Activated T-cell treated with anti-CD3 and anti-CD28 coated beads, Interleukin-2, amount 50 U/mL, for 24 hours (primary cell): ENCODE results near the gene DENND2A.
"Not testable (repeated sequence)": the region's sequence is repeated elsewhere in the genome, so short reads cannot be mapped to it uniquely, and the experiment has no call there.

Source experiments
- DNase-seq: peaks from one replicate; pipeline ENCODE4 v3.0.0-alpha.2; 2020
- H3K27ac Mint-ChIP-seq: 2 replicates; pipeline ENCODE4 v1.8.0; 2020; ENCODE audit warnings: mild to moderate bottlenecking, mixed read lengths
- H3K27me3 Mint-ChIP-seq: 2 replicates; pipeline ENCODE4 v1.8.0; 2020; ENCODE audit warnings: mixed read lengths
- H3K36me3 Mint-ChIP-seq: 2 replicates; pipeline ENCODE4 v1.8.0; 2020; ENCODE audit warnings: low read depth, mixed read lengths
- H3K4me1 Mint-ChIP-seq: 2 replicates; pipeline ENCODE4 v1.8.0; 2020; ENCODE audit warnings: low read depth, mixed read lengths
- H3K4me3 Mint-ChIP-seq: 2 replicates; pipeline ENCODE4 v1.8.0; 2020; ENCODE audit warnings: mild to moderate bottlenecking, moderate library complexity, mixed read lengths
- H3K9me3 Mint-ChIP-seq: 2 replicates; pipeline ENCODE4 v1.8.0; 2020; ENCODE audit warnings: mixed read lengths

The DENND2A gene

DNA sequence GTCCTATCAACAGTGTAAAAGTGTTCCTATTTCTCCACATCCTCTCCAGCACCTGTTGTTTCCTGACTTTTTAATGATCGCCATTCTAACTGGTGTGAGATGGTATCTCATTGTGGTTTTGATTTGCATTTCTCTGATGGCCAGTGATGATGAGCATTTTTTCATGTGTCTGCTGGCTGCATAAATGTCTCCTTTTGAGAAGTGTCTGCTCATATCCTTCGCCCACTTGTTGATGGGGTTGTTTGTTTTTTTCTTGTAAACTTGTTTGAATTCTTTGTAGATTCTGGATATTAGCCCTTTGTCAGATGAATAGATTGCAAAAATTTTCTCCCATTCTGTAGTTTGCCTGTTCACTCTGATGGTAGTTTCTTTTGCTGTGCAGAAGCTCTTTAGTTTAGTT is 22.3 kb upstream of the DENND2A start:
- H3K4me3 Mint-ChIP-seq: not testable (repeated sequence)

DNA sequence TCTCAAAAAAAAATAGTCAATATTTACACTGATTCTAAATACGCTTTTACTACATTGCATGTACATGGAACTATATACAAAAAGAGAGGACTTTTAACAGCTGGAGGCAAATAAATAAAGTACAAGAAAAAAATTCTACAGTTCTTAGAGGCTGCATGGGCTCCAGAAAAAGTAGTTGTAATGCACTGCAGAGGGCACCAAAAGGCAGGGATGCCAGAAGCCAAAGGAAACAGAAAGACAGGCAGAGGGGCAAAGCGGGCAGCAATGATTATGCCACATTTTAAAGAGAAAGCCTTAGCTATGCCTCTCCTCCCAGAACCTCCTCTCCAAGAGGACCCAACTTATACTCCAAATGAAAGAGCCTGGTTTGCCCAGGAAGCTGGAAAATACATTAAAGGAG is 20.5 kb upstream of the DENND2A start:
- peaks cover 7% of the 10 kb centered on the region for H3K27me3 Mint-ChIP-seq
- peaks cover 8% of the 10 kb centered on the region for H3K4me1 Mint-ChIP-seq
- no peak overlapping the region for H3K4me3 Mint-ChIP-seq
- H3K36me3 Mint-ChIP-seq: no peaks in the 10 kb centered on the region
- no peak for DNase-seq
- no peak overlapping the region for H3K27ac Mint-ChIP-seq
- no peaks in the 10 kb centered on the region for H3K9me3 Mint-ChIP-seq

More for the DNA sequence above, 22.3 kb upstream of the DENND2A start:
- H3K27ac Mint-ChIP-seq, H3K27me3 Mint-ChIP-seq, H3K9me3 Mint-ChIP-seq, H3K4me1 Mint-ChIP-seq, DNase-seq, H3K36me3 Mint-ChIP-seq: not testable (repeated sequence)

DNA sequence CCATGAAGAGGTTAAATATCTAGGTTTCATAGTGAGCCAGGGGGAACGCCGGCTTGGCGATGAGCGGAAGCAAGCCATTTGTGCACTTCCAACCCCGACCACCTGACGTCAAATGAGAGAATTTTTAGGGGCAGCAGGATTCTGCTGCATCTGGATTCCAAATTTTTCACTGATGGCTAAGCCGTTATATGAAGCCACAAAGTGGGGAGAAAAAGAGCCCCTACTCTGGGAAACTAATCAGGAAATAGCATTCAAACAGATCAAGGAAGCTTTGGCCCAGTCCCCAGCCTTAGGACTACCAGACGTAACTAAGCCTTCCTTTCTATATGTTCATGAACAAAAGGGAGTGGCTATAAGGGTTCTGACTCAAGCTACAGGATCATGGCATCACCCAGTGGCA is 19.2 kb upstream of the DENND2A start:
- H3K36me3 Mint-ChIP-seq: no peaks in the 10 kb centered on the region
- peaks cover 13% of the 10 kb centered on the region for H3K4me1 Mint-ChIP-seq
- no peak overlapping the region for H3K27ac Mint-ChIP-seq
- no peak overlapping the region for H3K4me3 Mint-ChIP-seq
- H3K9me3 Mint-ChIP-seq: no peaks in the 10 kb centered on the region
- no peak for DNase-seq
- H3K27me3 Mint-ChIP-seq: peaks cover 11% of the 10 kb centered on the region

DNA sequence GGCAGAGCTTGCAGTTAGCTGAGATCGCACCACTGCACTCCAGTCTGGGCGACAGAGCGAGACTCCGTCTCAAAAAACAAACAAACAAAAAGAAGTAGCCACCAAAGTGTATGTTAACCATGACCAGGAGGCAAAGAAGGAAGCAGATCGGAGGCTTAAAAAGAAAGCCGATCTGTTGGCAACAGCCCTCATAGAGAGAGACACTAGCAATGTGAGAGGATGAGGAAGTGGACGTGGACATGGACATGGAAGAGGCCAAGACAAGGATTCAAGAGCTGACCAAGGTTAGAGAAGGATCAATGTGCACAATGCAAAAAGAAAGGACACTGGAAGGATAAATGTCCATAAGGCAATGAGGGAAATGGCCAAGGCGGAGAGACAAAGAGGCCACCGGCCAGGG is 17.3 kb upstream of the DENND2A start:
- Mint-ChIP-seq H3K9me3 (no peaks in the 10 kb centered on the region), H3K27ac (no peak overlapping the region), H3K4me1 (peaks cover 16% of the 10 kb centered on the region), H3K36me3 (no peaks in the 10 kb centered on the region), H3K27me3 (peaks cover 11% of the 10 kb centered on the region), H3K4me3 (no peak overlapping the region)
- no peak for DNase-seq

DNA sequence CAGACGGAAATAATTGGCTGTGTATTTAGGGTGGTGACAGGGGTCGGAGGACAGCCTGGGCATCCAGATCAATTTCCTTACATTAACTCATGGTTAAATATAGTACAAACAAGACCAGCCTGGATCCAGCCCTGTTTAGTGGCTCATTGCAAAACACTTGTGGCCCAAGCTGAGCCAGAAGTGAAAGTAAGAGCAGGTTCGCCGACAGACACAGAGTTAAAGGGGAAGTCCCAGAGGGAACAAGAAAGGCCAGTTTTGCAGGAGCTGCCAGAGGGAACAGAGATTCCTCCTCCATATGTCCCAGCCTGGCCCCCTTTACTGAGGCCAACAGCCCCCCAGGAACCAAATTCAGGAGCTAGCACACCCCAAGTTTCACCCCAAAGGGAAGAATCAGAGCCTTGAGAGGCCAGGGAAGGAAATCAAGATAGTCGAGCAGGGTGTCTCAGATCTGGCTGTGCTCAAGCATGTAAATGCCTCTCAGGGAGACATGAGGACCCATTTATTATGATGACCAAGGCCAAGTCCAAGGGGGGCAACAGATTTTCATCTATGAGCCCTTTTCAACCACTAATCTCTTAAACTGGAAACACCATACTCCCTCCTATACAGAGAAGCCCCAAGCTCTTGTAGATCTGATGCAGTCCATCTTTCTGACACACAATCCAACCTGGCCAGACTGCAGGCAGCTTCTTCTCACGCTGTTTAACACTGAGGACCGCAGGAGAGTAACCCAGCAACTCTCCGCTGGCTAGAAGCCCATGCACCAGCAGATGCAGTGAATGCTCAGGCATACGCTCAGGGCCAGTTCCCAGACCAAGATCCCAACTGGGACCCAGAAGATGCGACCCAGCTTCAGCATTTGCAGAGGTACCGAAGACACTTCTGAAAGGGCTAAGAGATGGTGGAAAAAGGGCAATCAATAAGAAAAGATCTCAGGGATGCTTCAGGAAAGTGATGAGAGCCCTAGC is 16.2 kb upstream of the DENND2A start:
- Mint-ChIP-seq H3K27ac (no peak overlapping the region), H3K9me3 (no peaks in the 10 kb centered on the region), H3K27me3 (peaks cover 13% of the 10 kb centered on the region), H3K4me3 (peak overlapping the region; percentile 55), H3K36me3 (no peaks in the 10 kb centered on the region), H3K4me1 (peaks cover 16% of the 10 kb centered on the region)
- DNase-seq: no peak

DNA sequence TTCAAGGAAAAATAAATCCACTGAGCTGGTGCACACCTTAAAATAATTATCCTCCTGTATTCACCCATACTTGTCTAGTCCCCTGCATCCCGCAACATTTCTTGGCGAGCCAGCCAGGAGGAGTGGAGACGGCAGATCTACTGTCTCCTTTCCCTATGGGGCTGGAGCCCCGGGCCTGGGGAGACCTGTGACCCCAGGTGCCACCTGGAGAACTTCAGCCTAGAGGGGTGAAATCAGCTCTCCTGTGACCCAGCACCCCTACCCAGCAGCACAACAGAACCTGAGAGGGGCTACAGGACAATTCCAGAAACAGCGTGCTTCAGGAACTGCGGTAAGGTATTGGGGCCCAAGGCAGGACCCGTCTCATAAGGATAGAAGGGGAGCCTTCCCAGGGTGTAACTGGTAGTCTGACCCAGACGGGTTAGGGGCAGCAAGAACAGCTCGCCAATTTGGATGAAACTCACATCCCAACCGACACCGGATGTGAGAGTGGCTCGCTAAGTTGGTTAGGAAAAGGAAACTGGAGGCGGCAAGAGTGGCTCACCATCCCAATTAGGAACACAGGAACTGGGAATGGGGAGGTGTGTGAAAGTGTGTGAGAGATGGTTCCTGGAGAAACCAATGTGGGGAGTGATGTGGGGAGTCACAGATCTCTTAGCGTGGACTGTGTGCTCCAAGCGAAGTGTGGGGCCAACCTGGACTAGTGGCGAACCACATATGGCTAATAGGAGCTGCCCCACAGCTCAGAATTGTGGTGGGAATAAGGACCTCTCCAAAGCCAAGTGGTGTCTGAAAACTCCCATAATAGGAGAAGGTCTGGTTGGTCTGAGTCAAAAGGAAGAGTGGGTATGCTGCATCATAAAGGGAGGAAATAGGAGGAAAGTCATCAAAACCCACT is 15.1 kb upstream of the DENND2A start:
- Mint-ChIP-seq H3K4me3 (no peak overlapping the region), H3K27me3 (peaks cover 17% of the 10 kb centered on the region), H3K4me1 (peaks cover 16% of the 10 kb centered on the region), H3K27ac (no peak overlapping the region), H3K36me3 (no peaks in the 10 kb centered on the region), H3K9me3 (no peaks in the 10 kb centered on the region)
- DNase-seq: no peak

DNA sequence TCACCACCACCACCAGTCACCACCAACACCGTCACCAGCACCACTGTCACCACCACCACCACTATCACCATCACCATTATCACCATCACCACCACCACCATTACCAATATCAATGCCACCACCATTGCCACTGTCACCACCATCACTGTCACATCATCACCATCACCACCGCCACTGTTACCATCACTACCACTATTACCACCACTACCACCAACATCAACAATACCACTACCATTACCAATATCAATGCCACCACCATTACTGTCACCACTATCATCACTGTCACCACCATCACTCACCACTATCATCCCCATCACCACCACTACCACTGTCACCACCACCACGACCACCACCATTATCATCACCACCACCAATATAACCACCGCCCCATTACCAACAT is 14.0 kb upstream of the DENND2A start:
- no peak overlapping the region for H3K4me3 Mint-ChIP-seq
- DNase-seq: no peak
- H3K36me3 Mint-ChIP-seq: no peaks in the 10 kb centered on the region
- H3K4me1 Mint-ChIP-seq: peaks cover 16% of the 10 kb centered on the region
- peaks cover 17% of the 10 kb centered on the region for H3K27me3 Mint-ChIP-seq
- H3K9me3 Mint-ChIP-seq: no peaks in the 10 kb centered on the region
- no peak overlapping the region for H3K27ac Mint-ChIP-seq

DNA sequence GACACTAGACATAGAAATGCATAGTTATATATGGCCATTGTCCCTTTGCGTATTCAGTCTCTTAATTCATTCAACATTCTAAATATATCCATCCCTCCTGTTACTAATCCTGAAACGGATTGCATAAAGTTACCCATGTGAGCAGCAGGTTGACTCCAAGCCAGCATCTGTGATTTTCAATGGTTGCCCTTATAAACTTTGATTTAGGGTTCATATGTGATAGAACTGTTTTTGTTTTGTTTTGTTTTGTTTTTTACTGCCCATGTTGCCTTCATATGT is 13.4 kb upstream of the DENND2A start:
- peaks cover 17% of the 10 kb centered on the region for H3K27me3 Mint-ChIP-seq
- H3K27ac Mint-ChIP-seq: no peak overlapping the region

DNA sequence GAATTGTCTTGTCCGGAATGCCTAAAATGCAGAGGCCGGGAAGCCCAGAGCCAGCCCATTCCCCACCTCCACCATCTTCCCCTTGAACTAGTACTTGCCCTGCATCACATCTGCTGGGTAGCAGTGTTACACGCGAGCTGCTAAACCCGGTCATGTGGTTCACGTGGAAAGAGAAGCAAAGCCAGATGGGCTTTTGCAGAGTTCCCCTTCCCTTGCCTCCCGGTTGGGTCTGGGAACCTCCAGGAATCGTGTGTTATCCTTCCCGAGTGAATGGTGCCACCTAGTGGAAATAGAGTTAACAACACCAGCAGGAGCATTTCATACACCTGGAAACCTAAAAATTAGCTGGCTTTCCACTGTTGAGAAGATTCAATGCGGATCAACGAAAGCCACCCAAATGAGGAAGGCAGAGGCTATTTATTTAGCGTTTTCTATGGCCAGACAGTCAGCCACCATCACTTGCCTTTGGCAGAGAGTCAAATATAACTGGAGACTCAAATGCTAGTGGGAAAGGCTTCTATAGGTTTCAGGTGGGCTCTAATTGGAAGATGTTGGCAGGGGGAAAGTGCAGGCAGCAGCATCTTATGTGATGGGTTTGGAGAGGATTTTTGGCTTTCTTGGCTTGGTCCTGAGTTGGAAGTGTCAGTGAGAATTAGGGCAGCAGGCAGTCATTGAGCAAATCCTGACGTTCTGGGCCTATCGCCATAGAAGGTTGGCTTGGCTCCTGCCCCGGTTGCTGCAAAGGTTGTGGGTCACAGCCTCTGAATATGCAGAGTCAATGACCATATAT is 12.9 kb upstream of the DENND2A start:
- Mint-ChIP-seq H3K4me1 (peaks cover 16% of the 10 kb centered on the region), H3K36me3 (no peaks in the 10 kb centered on the region), H3K27ac (no peak overlapping the region), H3K9me3 (no peaks in the 10 kb centered on the region), H3K27me3 (peaks cover 17% of the 10 kb centered on the region), H3K4me3 (no peak overlapping the region)
- DNase-seq: peak; percentile 61

More for the DNA sequence above, 13.4 kb upstream of the DENND2A start:
- Mint-ChIP-seq H3K36me3 (no peaks in the 10 kb centered on the region), H3K4me3 (no peak overlapping the region), H3K4me1 (peaks cover 16% of the 10 kb centered on the region), H3K9me3 (no peaks in the 10 kb centered on the region)
- no peak for DNase-seq

DNA sequence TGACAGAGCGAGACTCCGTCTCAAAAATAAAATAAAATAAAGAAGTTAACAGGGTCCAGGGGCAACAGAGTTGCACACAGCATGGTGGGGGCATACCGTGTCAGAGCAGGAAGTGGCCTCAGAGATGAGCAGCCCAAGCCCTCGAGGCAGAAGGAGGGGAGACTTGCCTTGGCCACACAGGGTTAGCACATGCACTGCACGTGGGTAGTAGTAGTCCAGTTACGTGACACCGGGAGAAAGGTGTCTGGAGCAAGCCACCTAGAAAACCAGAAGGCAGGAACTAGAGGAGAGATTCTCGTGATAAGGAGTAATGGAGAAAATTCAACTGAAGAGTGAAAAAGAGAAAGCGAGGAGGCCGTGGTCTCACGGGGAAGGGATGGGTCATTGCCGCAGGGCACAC is 9.8 kb upstream of the DENND2A start:
- Mint-ChIP-seq H3K4me3 (no peak overlapping the region), H3K4me1 (peaks cover 10% of the 10 kb centered on the region), H3K9me3 (no peaks in the 10 kb centered on the region), H3K27me3 (peaks cover 9% of the 10 kb centered on the region), H3K27ac (no peak overlapping the region), H3K36me3 (no peaks in the 10 kb centered on the region)
- DNase-seq: no peak

DNA sequence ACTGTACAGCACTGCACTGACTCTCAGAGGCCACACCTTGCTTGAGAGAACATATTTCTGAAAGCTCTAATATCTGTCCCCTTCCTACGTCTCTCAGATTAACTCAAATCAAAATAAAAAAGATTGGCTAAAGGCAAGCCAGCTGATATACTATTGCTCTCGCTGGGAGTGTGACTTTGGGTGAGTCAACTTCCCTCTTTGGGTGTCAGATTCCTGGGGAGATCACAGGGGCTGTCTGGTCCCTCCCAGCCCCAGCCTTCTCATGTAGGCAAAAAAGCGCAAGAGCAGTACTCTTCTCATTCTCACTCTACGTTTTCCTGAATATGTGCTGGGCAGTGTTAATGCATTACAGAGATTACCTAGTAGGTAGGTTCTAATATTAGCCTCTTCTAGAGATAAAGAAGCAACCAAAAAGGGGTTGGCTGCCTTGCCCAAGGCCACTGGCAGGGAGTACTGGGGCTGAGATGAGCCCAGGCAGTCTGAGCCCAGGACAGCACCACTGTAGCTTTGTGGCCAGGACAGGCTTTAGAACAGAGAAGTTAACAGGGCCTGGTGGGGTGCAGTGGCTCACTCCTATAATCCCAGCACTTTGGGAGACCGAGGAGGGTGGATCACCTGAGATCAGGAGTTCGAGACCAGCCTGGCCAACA is 9.1 kb upstream of the DENND2A start:
- Mint-ChIP-seq H3K9me3 (no peaks in the 10 kb centered on the region), H3K36me3 (no peaks in the 10 kb centered on the region)

DNA sequence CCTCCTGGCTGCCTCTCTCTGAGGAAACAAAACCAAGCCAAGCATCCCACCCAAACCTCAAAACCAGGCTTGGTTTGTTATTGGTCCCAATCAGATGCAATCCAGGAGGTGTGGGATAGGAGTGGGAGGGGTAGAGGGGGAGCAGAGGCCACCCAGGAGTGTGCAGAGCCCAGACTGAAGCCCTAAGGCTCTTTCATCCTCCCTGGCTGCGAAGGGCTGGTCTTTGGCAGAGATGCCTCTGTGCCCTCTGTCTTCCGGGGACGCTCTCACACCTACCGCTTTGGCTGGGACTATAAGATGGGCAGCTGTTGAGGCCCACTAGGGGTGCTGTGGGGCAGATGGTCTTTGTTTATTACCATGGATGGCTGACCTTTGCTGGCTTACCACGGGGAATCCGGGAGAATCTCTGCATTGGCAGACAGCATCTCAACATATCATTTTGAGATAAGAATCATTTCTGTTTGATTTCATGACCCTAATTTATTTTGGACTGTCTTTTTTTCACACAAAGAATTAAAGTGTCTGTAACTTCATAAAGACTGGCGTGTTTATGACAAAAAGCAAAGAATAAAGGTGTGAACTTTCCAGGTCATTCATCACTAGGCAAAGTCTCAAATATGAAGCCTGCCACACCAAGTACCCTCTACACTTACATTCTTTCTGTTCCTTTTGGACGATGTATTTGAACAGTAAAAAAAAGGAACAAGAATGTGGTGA is 6.5 kb upstream of the DENND2A start:
- no peaks in the 10 kb centered on the region for H3K36me3 Mint-ChIP-seq

More for the DNA sequence above, 9.1 kb upstream of the DENND2A start:
- DNase-seq: no peak
- no peak overlapping the region for H3K27ac Mint-ChIP-seq
- peaks cover 15% of the 10 kb centered on the region for H3K27me3 Mint-ChIP-seq
- peaks cover 10% of the 10 kb centered on the region for H3K4me1 Mint-ChIP-seq
- no peak overlapping the region for H3K4me3 Mint-ChIP-seq

DNA sequence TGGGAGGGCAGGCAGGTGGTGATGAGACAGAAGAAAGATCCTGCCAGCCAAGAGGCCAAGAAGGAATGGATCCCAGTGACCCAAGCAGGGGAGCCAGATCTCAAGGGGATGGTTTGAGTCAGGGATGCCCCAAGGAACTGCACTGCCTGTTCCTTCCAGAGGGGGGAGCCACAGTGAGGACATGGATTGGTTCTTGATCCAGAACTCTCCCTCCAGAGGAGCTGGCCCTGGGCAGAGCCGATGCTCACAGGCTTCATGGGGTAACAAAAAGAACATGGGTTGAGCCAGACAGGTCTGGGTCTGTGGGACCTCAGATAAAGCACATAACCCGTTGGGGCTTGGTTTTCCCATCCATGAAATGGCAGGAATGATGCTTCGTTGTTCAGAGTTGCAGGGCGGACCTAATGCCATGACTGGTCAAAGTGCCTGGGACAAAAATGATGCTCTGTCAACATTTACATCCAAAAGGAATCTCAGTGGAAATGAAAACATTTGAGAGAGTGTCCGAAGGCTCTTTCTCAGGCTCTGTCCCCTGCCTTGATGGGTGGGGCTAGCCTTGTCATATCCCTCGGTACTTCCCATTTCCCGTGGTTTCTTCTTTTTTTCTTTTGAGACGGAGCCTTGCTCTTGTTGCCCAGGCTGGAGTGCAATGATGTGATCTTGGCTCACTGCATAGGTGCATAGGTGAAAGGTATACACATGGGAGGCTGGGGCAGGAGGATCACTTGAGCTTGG is 4.7 kb upstream of the DENND2A start:
- H3K27me3 Mint-ChIP-seq: peaks cover 41% of the 10 kb centered on the region
- H3K27ac Mint-ChIP-seq: no peak overlapping the region
- H3K4me3 Mint-ChIP-seq: no peak overlapping the region
- H3K9me3 Mint-ChIP-seq: no peaks in the 10 kb centered on the region
- H3K36me3 Mint-ChIP-seq: no peaks in the 10 kb centered on the region
- no peak for DNase-seq
- H3K4me1 Mint-ChIP-seq: peaks cover 15% of the 10 kb centered on the region

More for the DNA sequence above, 6.5 kb upstream of the DENND2A start:
- DNase-seq: peak; percentile 42
- Mint-ChIP-seq H3K4me3 (no peak overlapping the region), H3K9me3 (no peaks in the 10 kb centered on the region), H3K4me1 (peaks cover 7% of the 10 kb centered on the region), H3K27me3 (peaks cover 34% of the 10 kb centered on the region), H3K27ac (no peak overlapping the region)
